Cardiac fibroblast (primary cell): Measurements from ENCODE around the gene RHEBL1.

Experiments
- DNase-seq, 2 donors: peaks; one replicate each; pipeline versions ENCODE4 v3.0.0 to v3.0.0-alpha.2; 2010; ENCODE audit warnings: low read depth in 2 of 2
- H3K4me3 ChIP-seq, 2 donors: replicated peaks in 1 of 2; 1 replicate in 1 of 2; 2 replicates in 1 of 2; pipeline ENCODE4 v1.5.1; 2011; ENCODE audit warnings: low read depth in 2 of 2, low read length in 2 of 2, mild to moderate bottlenecking in 2 of 2, moderate library complexity in 1 of 2
- TF ChIP-seq, protein P1 (sequence below): IDR thresholded peaks from one replicate; pipeline ENCODE4 v1.5.1; 2011; ENCODE audit warnings: low read depth, mild to moderate bottlenecking, low read length, inconsistent platforms

RHEBL1 gene

DNA sequence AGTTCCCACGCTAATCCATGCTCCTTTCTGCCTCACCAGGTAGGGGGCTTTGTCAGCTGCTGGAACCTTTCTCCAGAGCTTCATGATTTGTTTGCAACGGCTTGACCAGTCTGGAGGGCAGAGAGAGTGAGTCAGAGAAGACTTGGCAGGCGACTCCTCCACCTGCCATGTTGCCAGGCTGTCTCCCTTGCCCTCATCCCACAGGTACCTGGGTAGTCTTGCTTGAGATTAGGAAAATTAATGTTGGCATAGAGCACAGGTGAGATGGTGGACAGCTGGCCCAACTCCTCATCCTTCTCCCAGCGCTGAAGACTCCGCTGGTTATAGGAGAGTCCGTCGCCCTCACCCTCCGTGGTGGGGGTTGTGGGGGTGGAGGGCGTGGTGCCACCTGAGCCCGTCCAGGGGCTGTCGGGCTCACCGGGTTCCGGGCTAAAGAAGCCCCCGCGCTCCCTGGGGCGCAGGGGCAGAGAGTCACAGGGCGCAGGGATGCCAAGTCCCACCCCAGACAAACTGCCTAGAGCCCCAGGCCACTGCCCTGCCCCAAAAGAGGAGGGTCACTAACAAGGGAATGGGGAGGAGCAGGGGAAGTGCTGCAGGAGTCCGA lies 27.8 kb downstream of the RHEBL1 start:
- TF ChIP-seq, protein P1, sequence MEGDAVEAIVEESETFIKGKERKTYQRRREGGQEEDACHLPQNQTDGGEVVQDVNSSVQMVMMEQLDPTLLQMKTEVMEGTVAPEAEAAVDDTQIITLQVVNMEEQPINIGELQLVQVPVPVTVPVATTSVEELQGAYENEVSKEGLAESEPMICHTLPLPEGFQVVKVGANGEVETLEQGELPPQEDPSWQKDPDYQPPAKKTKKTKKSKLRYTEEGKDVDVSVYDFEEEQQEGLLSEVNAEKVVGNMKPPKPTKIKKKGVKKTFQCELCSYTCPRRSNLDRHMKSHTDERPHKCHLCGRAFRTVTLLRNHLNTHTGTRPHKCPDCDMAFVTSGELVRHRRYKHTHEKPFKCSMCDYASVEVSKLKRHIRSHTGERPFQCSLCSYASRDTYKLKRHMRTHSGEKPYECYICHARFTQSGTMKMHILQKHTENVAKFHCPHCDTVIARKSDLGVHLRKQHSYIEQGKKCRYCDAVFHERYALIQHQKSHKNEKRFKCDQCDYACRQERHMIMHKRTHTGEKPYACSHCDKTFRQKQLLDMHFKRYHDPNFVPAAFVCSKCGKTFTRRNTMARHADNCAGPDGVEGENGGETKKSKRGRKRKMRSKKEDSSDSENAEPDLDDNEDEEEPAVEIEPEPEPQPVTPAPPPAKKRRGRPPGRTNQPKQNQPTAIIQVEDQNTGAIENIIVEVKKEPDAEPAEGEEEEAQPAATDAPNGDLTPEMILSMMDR = no peak
- H3K4me3 ChIP-seq = no peak overlapping the region
- DNase-seq = no peak

DNA sequence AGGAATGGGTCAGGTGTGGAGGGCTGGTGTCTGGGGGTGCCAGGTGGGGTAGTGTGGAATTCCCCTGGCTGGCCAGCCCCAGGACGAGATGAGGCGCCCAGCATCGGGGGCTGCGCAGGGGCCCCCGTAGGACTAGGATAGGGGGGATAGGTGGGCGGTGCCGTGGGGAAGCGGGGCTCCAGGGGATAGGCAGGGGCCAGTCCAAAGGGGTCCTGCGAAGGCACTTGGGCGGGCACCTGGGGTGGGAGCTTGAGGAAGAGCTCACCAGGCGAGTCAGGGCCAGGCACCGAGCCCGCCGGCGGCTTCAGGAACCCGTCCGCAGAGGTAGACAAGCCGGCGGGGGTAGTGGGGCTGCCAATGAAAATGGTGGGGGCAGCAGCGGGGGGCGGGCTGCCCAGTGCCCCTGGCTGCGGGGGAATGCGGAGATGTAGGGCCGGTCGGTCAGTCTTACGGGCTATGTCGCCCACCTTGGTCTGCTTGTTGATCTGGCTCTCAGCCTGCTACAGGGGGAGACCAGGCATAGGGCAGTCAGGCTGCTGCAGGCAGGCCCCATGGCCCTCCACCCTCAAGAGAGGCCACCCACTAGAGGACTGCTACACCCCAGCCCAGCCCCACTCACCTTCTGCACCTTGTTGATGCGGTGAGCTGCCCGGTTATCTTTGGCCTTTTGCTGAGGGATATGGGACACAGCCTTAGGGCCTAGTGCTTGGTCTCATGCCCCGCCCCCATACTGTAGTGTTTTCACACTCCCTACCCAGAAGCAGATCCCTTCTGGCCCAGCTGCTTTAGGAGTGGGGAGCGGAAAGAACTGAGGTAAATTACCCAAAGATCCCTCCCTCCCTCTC lies 28.5 kb downstream of the RHEBL1 start:
- TF ChIP-seq, protein P1 = no peak
- no peak for DNase-seq
- H3K4me3 ChIP-seq = no peak overlapping the region

DNA sequence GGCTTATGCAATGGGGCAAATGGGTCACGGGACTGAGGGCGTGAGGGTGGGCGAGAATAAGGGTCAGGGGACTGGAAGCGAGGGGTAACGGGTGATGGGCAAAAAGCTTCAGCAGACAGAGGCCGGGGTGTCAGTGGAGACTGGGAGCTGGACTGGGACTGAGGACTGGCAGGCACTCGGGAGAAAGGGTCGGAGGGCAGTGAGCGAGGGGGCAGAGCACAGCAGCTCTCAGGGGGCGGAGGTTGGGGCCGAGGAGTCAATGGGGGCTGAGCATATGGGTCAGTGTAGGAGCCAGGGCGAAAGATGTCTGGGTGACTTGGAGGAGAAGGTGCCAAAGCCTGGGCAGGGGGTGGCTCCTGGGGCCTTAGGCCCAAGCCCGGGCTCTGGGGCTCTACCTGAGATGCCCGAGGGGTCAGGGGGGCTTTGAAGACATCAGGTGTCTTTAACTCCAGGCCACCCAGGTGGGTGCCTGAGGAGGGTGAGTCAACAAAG lies 29.4 kb downstream of the RHEBL1 start:
- H3K4me3 ChIP-seq = no peak overlapping the region
- TF ChIP-seq, protein P1 = no peak
- no peak for DNase-seq

DNA sequence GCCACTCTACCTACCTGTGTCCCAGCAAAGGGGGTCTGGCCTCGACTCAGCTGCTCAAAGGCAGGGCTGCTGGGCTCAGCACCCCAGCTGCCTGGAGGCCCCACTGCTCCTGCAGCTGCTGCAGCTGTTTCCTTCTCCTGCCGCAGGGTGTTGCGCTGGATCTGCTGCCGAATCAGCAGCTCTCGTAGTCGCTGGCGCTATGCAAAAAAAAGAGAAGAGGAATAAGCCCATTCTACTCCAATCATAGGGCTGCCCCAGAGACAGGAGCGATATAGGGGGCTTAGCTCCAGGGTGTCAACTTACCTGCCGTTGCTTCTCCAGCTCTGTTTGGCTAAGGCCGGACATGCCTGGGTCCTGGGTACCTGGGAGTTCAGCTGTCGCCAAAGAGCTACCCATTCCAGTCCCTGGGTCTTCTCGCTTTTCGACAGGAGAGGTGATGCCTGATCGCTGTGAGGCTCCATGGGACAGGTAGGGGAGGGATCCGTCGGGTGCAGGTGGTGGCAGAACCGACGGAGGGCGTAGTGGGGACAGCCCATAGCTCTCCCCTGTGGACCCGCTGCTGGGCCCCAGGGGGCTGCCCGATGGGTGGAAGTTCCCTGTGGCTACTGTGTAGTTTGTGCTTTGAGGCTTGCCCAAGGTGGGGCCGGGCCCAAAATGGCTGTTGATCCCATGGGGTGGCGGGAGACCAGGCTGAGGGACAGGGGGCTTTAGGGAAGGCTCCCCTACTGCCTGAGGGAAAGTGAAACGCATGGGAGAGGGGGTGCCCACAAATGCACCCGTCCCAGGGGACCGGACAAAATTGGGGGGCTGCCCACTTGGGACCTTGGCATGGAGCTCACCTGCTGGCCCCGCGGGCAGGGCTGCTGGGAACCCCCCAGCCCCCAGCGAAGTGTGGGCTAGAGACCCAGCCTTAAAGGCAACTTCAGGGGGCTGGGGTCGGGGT lies 30.1 kb downstream of the RHEBL1 start:
- TF ChIP-seq, protein P1 = no peak

DNA sequence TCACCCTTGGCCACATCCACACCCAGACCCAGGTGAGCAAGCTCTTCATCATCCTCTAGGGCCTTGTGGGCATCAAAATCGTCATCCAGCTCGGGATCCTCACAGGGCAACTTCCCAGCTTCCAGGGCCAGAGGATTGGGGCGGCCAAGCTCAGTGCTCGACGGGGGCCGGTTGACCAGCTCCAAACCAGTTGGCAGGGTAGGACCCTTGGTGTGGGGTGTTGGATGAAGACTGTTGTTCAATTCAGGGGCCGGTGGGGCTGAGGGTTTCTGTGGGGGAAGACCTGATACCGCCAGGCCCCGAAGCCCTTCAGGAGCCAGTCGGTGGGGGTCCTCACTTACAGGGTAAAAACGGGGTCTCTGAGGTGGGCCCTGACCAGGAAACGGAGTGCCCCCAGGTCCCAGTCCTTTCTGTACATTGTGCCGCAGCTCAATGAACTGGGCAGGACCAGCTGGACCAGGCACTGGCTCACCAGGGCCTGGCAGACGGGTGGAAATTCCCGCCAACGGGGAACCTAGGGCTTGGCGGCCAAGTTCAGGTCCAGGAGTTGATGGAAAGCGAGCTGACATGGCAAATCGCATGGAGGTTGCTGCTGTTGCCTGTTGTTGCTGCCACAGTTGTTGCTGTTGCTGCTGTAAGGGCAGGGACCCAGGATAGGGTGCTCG lies 31.4 kb downstream of the RHEBL1 start:
- TF ChIP-seq, protein P1 = no peak
- no peak for DNase-seq
- H3K4me3 ChIP-seq = no peak overlapping the region

More for the DNA sequence above, 30.1 kb downstream of the RHEBL1 start:
- no peak overlapping the region for H3K4me3 ChIP-seq
- DNase-seq = no peak

DNA sequence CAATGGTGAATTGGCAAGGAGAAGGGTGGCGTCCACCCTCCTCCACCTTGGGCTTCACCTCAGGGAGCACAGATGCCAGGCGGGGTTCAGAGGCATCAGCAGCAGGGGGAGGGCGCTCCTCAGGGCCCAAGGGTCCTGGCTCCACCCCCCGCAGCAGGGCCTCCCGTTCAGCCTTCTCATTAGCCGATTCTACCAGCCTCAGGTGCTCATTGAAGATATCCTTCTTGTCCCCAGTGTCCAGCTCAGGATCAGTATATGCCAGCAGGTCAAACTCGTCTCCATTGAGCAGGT lies 31.9 kb downstream of the RHEBL1 start:
- TF ChIP-seq, protein P1 = no peak
- H3K4me3 ChIP-seq = no peak overlapping the region
- DNase-seq = no peak
